D721Med (cell line): ENCODE measurements around the gene LURAP1L.
A peak's percentile ranks its signal among the peaks of the same experiment; 100 is the strongest.

Experiments
- DNase-seq: peaks from one replicate; pipeline ENCODE4 v3.0.0; 2011; ENCODE audit warnings: low spot score; ENCODE audit not compliant: insufficient read length
- FAIRE-seq: peaks from 2 replicates; lab custom pipeline; 2011; peaks lifted over from hg19 to GRCh38; lab: Jason Lieb, UNC
- TF ChIP-seq, protein P1 (sequence below): IDR thresholded peaks from 2 replicates; pipeline ENCODE4 v1.5.1; 2012; ENCODE audit warnings: mild to moderate bottlenecking, control low read depth; ENCODE audit not compliant: insufficient read depth; ENCODE audit errors: missing control alignments

The LURAP1L gene

DNA sequence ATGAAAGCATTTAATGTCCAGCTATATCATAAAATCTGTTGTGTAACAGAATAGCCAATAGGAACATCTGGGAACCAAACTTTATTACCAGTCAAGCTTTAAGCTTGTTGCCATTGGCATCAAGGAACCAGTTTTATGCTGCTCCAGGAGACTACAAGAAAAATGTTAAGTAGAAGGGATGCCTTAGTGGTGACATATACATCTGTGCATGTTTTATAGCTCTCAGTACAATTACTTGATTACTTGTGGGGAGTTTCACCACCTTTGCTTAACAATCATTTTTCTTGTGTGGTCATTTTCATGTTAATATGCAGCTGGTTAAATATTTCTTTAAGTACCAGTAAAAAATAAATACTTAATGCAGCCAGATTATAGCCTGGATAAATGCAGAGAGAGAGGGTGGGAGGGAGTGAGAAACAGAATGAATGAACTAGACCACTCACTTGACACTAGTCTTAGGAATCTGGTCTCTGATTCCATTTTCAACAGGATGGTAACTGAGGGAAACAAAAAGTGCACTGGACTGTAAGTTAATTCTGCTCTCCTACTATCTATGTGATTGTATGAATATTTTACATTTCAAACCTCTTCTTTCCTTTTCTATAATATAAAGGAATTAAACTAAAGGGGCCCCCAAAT lies 35.7 kb upstream of the LURAP1L start:
- no peak for DNase-seq
- TF ChIP-seq, protein P1, sequence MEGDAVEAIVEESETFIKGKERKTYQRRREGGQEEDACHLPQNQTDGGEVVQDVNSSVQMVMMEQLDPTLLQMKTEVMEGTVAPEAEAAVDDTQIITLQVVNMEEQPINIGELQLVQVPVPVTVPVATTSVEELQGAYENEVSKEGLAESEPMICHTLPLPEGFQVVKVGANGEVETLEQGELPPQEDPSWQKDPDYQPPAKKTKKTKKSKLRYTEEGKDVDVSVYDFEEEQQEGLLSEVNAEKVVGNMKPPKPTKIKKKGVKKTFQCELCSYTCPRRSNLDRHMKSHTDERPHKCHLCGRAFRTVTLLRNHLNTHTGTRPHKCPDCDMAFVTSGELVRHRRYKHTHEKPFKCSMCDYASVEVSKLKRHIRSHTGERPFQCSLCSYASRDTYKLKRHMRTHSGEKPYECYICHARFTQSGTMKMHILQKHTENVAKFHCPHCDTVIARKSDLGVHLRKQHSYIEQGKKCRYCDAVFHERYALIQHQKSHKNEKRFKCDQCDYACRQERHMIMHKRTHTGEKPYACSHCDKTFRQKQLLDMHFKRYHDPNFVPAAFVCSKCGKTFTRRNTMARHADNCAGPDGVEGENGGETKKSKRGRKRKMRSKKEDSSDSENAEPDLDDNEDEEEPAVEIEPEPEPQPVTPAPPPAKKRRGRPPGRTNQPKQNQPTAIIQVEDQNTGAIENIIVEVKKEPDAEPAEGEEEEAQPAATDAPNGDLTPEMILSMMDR = no peak
- no peak for FAIRE-seq

DNA sequence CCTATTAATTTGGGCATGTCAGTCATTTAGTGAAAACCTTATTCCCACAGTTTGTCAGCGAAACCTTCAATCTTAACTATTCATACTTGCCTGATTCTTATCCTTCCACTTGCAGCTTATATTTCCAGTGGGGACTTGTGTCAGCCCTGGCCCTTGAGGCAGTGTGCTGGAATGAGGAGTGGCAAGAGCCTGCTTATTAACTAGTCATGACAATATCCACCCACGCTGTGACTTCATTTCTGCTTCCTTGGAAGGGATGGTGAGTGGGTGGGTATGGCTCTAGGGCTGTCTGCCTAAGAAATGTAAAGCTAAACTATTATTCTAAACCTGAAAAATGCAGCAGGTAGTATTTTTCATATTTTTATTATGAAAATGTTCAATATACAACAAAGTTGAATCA lies 34.0 kb upstream of the LURAP1L start:
- FAIRE-seq (no peak), DNase-seq (no peak)
- TF ChIP-seq, protein P1 = no peak

DNA sequence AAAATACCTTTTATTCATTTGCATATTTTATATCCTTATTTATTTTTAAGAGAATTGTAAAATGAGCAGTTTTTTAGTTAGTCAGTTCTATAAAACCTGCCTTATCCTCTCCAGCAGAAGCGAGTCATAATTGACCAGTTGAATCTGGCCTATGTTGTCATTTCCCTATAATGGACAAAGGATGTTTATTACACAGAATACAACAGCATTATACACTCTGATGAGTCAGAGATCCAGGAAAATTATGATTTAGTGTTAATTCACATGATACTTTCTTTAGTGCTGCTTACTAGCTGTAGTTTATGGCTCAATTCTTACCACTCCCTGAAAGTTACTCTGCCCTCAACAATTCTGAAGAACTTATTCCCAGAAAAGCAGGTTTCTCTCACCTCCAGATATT lies 26.8 kb upstream of the LURAP1L start:
- FAIRE-seq = no peak
- DNase-seq = no peak
- TF ChIP-seq, protein P1 = no peak

DNA sequence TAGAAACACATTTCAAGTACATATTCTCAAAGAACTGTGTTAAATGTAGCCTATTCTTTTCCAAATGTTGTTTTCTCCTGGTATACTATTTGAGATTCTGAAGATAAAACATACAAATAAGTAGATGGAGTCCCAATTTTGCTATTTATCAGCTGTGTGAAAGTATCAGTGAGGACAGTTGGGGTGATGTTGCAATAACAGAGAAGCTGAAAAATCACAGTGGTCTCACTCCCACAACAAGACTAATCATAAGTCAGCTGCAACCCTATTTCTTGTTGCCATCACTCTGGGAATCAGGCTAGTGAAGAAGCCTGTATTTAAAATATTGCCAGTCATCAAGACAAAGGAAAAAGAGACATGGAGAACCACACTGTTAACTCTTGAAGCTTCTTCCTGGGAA lies 25.9 kb upstream of the LURAP1L start:
- FAIRE-seq (no peak), DNase-seq (no peak)
- TF ChIP-seq, protein P1 = no peak

DNA sequence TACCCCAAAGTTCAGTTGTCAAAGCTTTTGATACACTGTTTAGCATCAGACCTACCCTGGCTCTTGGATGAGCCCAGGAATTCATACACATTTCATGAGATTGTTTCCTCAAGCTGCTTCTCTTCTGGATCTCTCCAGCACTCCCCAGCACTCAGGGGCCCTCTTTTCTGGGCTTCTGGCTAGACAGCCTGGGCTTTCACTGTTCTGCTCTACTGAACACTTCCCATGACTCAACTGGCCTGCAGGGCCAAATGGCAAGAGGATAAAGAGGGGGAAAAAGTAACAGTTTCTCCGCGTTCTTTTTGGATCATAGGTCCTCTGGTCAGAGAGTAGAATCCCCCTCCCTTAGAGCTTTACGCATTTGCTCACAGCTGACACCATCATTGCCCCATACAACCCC lies 20.9 kb upstream of the LURAP1L start:
- FAIRE-seq = no peak
- no peak for DNase-seq
- TF ChIP-seq, protein P1 = no peak

DNA sequence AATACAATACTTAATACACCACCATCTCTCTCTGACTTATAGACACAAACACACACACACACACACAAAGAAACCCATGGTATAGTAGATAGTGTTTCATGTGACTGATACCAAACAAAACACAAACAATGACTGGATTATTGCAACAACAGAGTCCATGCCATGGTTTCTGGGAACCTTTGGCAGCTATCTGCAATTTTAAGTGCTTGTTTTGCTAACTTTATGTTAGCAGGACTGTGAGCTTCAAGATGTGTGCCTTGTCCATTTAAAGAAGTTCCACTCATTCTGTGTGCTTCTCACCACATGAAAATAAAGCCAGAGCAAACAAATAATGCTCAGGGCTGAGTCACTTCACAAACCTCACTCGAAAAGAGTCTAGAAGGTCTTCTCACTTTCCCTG lies 15.1 kb upstream of the LURAP1L start:
- TF ChIP-seq, protein P1 = no peak
- no peak for DNase-seq
- FAIRE-seq = no peak

DNA sequence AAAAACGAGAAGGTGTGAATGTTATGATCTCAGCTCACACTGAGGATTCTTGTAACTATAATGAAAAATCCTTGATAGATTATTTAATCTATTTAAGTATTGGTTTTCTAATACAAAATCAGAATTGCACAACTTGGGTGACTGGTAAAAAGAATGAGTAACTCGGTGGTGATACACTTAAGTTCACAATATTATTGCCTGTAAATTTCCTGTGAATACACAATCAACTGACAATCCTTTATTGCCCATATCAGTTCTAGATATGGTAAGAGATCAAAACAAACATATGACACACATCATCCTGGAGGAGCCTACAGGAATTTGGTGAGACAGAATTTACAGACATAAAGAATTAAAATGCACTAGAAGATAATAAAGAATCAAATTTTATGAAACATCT lies 14.1 kb upstream of the LURAP1L start:
- peak; percentile 11 for FAIRE-seq

More for the DNA sequence above, 14.1 kb upstream of the LURAP1L start:
- DNase-seq = no peak
- TF ChIP-seq, protein P1 = no peak
